Karpas-422 (cell line): ENCODE results near the gene TRIM72. TPM values are rescaled to one million over a fixed set of nuclear protein-coding genes. Genes with fewer than 3 reads are reported as not detected.
"Not testable (repeated sequence)": the region's sequence is repeated elsewhere in the genome, so short reads cannot be mapped to it uniquely, and the experiment has no call there.

Experiments
- DNase-seq: peaks from one replicate; pipeline ENCODE4 v3.0.0-alpha.2; 2015
- H2AFZ ChIP-seq: fragments of 200-600 bp; sonication (generic); 2 replicates; pipeline ENCODE4 v1.6.1; 2014; ENCODE audit warnings: antibody characterized with exemption, low read length, mixed read lengths
- H3K27ac ChIP-seq: fragments of 200-600 bp; sonication (generic); 2 replicates; pipeline ENCODE4 v1.5.1; 2014; ENCODE audit warnings: mild to moderate bottlenecking, low read length, moderate library complexity
- H3K27me3 ChIP-seq: fragments of 200-600 bp; sonication (generic); 2 replicates; pipeline ENCODE4 v1.6.1; 2014; ENCODE audit warnings: low read length, mixed read lengths
- H3K36me3 ChIP-seq: fragments of 200-600 bp; sonication (generic); 2 replicates; pipeline ENCODE4 v1.6.1; 2014; ENCODE audit warnings: low read length, mixed read lengths; ENCODE audit not compliant: insufficient read depth
- H3K4me1 ChIP-seq: fragments of 200-600 bp; sonication (generic); 2 replicates; pipeline ENCODE4 v1.6.1; 2014; ENCODE audit warnings: mild to moderate bottlenecking, low read length, mixed read lengths
- H3K4me2 ChIP-seq: fragments of 200-600 bp; sonication (generic); 2 replicates; pipeline ENCODE4 v1.6.1; 2014; ENCODE audit warnings: low read length, low read depth, mild to moderate bottlenecking; ENCODE audit not compliant: poor library complexity, severe bottlenecking
- H3K4me3 ChIP-seq: fragments of 200-600 bp; sonication (generic); 2 replicates; pipeline ENCODE4 v1.5.1; 2014; ENCODE audit warnings: mild to moderate bottlenecking, antibody characterized with exemption, low read length, mixed read lengths
- H3K79me2 ChIP-seq: fragments of 200-600 bp; sonication (generic); 2 replicates; pipeline ENCODE4 v1.6.1; 2014; ENCODE audit warnings: mild to moderate bottlenecking, low read length, mixed read lengths
- H3K9ac ChIP-seq: fragments of 200-600 bp; sonication (generic); 2 replicates; pipeline ENCODE4 v1.6.0; 2014; ENCODE audit warnings: low read length
- H3K9me2 ChIP-seq: fragments of 200-600 bp; sonication (generic), shearing (Covaris generic); replicated peaks from 2 replicates; pipeline ENCODE4 v1.6.0; 2014; ENCODE audit warnings: mild to moderate bottlenecking, low read length, moderate library complexity; ENCODE audit not compliant: insufficient read depth
- H3K9me3 ChIP-seq: fragments of 300-700, 200-600 bp; sonication (generic); 2 replicates; pipeline ENCODE4 v1.6.1; 2014; ENCODE audit warnings: low read length, mixed read lengths
- H4K20me1 ChIP-seq: fragments of 200-600 bp; sonication (generic); 2 replicates; pipeline ENCODE4 v1.6.1; 2014; ENCODE audit warnings: mild to moderate bottlenecking, antibody characterized with exemption, low read length, low read depth; ENCODE audit not compliant: insufficient read depth
- total RNA-seq: library from RNA; depleted of rRNA; stranded (reverse); fragments of >200 nt; shearing (Covaris generic); gene quantifications from 2 replicates; pipeline ENCODE4 v1.2.3, GENCODE V29; 2014; ENCODE audit warnings: low replicate concordance

The TRIM72 gene
- total RNA-seq, 1 experiment from 2014 or later: not detected

DNA sequence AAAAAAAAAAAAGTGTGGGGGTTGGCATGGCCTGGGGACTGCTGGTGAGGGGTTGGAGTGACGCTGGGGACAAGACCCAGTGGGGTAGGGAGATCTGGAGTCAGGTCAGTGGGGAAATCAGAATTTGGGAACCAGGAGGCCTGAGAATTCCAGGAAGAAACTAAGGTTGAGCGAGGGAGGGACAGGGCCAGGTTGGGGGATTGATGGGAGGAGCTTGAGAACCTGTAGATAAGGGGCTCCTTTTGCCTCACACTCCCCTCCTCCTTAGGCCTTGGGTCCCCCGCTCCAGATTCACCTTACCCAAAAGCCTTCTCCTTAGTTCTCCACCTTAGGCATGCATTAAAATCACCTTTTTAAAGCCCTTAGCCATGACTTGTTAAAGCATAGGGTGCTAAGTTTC, 11.3 kb downstream of the TRIM72 start:
- H3K9me3 ChIP-seq: no peaks in the 10 kb centered on the region
- H4K20me1 ChIP-seq: no peaks in the 10 kb centered on the region
- no peaks in the 10 kb centered on the region for H3K4me1 ChIP-seq
- no peaks in the 10 kb centered on the region for H3K79me2 ChIP-seq
- H3K9ac ChIP-seq: no peak overlapping the region
- H3K9me2 ChIP-seq: no peaks in the 10 kb centered on the region
- no peak for DNase-seq
- H3K27me3 ChIP-seq: no peaks in the 10 kb centered on the region
- no peak overlapping the region for H3K4me2 ChIP-seq
- H3K27ac ChIP-seq: no peak overlapping the region
- no peak overlapping the region for H3K4me3 ChIP-seq
- H2AFZ ChIP-seq: no peak overlapping the region
- H3K36me3 ChIP-seq: no peaks in the 10 kb centered on the region

DNA sequence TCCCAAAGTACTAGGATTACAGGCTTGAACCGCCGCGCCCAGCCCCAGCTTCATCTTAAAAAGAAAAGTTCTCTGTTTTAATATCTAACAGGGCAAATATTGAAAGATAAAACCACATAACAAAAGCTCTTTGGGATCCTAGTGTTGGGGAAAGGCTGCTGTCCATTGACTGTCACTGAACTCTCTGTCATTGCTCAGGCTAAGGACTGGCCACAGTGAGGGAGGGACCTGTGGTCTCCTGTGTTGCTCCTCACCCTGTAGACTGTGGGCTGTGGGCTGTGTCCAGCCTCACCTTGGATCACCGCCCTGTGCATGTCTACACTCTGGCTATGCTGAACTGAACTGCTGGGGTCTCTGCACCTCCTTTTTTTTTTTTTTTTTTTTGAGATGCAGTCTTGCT, 14.3 kb downstream of the TRIM72 start:
- Histone ChIP-seq H3K79me2 (no peaks in the 10 kb centered on the region), H3K4me2 (no peak overlapping the region), H3K27ac (no peak overlapping the region), H3K9ac (no peak overlapping the region), H2AFZ (no peak overlapping the region), H3K4me3 (no peak overlapping the region), H4K20me1 (no peaks in the 10 kb centered on the region), H3K36me3 (no peaks in the 10 kb centered on the region), H3K27me3 (no peaks in the 10 kb centered on the region), H3K9me3 (no peaks in the 10 kb centered on the region), H3K9me2 (no peaks in the 10 kb centered on the region), H3K4me1 (no peaks in the 10 kb centered on the region)
- DNase-seq: no peak

DNA sequence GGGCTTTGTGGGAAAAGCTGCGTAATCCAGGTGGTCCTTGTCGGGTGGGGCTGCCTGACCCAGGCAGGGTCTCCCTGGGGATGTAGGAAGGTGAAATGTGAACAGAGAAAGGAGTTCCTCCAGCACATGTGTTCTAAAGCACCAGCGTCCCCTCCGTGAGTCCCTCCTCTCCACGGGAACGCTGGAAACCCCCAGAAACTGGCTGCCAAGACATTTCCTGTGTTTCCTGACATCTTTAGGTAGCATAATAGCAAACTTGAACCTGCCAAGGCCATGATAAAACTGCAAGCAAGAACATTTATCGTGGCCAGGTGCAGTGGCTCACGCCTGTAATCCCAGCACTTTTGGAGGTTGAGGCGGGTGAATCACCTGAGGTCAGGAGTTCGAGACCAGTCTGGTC, 15.6 kb downstream of the TRIM72 start:
- no peaks in the 10 kb centered on the region for H3K36me3 ChIP-seq
- no peaks in the 10 kb centered on the region for H3K27me3 ChIP-seq
- no peaks in the 10 kb centered on the region for H3K4me1 ChIP-seq
- H3K27ac ChIP-seq: no peak overlapping the region
- no peaks in the 10 kb centered on the region for H4K20me1 ChIP-seq
- no peaks in the 10 kb centered on the region for H3K79me2 ChIP-seq
- no peak overlapping the region for H2AFZ ChIP-seq
- H3K4me3 ChIP-seq: no peak overlapping the region
- H3K9me3 ChIP-seq: no peaks in the 10 kb centered on the region
- DNase-seq: no peak
- H3K9ac ChIP-seq: no peak overlapping the region
- no peak overlapping the region for H3K4me2 ChIP-seq
- no peaks in the 10 kb centered on the region for H3K9me2 ChIP-seq

DNA sequence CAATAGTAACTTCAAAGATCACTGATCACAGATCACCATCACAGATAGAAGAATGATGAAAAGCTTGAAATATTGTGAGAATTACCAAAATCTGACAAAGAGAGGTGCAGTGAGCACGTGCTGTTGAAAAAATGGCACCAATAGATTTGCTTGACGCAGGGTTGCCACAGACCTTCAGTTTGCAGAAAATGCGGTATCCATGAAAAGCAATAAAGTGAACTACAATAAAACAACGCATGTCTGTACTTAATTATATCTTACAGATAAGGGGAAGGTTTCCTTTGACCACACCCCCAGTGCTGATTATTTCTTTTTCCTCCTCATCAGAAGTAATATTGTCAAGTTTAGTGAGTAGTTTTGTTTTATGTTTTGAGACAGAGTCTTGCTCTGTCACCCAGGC, 24.1 kb downstream of the TRIM72 start:
- Histone ChIP-seq H3K27me3 (no peaks in the 10 kb centered on the region), H3K9me3 (no peaks in the 10 kb centered on the region), H3K4me2 (no peak overlapping the region), H3K36me3 (no peaks in the 10 kb centered on the region), H3K9me2 (no peaks in the 10 kb centered on the region), H3K4me3 (no peak overlapping the region), H3K4me1 (no peaks in the 10 kb centered on the region), H2AFZ (no peak overlapping the region), H3K27ac (no peak overlapping the region), H3K79me2 (no peaks in the 10 kb centered on the region), H3K9ac (no peak overlapping the region), H4K20me1 (no peaks in the 10 kb centered on the region)
- no peak for DNase-seq

DNA sequence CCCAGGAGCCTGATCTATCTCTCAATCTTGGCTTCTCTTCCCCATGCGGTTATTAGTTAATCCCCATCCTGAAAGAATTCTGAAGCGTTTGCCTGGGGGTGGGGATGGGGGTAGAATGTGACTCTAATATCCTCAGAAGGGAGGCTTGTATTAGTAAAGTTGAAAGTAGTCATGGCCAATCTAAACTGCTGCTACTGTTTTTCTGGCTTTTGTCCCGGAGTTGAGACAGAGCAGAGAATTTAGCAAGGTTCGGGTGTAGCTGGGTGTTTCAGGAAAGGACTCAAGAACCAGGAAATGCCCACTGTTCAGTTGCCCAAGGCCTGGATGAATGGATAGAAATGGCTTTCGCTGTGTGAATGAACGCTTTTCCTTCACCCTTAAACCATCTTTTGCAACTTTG, 28.3 kb downstream of the TRIM72 start:
- H3K79me2 ChIP-seq: no peaks in the 10 kb centered on the region
- no peaks in the 10 kb centered on the region for H3K9me3 ChIP-seq
- no peak overlapping the region for H3K4me2 ChIP-seq
- H3K4me1 ChIP-seq: peaks cover 7% of the 10 kb centered on the region
- H3K9me2 ChIP-seq: no peaks in the 10 kb centered on the region
- H3K27me3 ChIP-seq: no peaks in the 10 kb centered on the region
- H4K20me1 ChIP-seq: no peaks in the 10 kb centered on the region
- no peak for DNase-seq
- no peak overlapping the region for H3K9ac ChIP-seq
- H2AFZ ChIP-seq: no peak overlapping the region
- H3K4me3 ChIP-seq: no peak overlapping the region
- no peak overlapping the region for H3K27ac ChIP-seq
- no peaks in the 10 kb centered on the region for H3K36me3 ChIP-seq

DNA sequence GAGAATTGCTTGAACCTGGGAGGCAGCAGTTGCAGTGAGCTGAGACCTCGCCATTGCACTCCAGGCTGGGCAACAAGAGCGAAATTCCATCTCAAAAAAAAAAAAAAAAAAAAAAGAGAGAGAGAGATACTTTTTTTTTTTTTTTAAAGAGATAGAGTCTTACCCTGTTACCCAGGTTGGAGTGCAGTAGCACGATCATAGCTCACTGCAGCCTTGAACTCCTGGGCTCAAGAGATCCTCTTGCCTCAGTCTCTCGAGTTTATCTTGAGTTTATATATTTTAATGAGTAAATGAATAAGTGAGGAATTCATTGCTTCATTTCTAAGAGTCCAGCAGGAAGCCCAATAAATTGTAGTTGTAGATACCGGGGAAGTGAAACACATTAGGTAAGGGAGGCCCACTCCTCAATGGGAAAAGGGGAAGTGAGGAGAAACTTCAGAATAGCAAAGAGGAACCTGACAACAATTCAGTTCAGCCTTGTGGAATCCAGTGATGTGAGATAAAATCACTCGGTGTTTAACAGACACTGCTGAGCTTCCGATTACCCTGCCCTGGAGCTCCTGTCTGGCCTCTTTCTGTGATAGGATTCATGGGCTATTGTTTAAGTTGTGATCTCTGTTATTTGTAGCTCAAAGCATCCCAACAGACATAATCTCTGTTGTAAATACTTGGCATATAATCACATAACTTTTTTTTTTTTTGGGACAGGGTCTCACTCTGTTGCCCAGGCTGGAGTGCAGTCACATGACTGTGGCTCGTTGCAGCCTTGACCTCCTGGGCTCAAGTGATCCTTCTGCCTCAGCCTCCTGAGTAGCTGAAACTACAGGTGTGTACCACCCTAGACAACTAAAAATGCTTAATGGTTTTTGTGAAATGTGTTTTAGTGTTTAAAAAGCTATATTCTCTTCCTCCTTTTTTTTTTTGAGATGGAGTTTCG, 30.1 kb downstream of the TRIM72 start:
- Histone ChIP-seq H3K79me2 (no peaks in the 10 kb centered on the region), H4K20me1 (no peaks in the 10 kb centered on the region), H3K4me2 (no peak overlapping the region), H3K27me3 (no peaks in the 10 kb centered on the region), H3K9me2 (no peaks in the 10 kb centered on the region), H3K9me3 (no peaks in the 10 kb centered on the region), H3K4me3 (no peak overlapping the region), H3K36me3 (no peaks in the 10 kb centered on the region), H3K9ac (no peak overlapping the region), H3K4me1 (peaks cover 7% of the 10 kb centered on the region), H2AFZ (no peak overlapping the region), H3K27ac (no peak overlapping the region)
- peak; percentile 72 for DNase-seq

DNA sequence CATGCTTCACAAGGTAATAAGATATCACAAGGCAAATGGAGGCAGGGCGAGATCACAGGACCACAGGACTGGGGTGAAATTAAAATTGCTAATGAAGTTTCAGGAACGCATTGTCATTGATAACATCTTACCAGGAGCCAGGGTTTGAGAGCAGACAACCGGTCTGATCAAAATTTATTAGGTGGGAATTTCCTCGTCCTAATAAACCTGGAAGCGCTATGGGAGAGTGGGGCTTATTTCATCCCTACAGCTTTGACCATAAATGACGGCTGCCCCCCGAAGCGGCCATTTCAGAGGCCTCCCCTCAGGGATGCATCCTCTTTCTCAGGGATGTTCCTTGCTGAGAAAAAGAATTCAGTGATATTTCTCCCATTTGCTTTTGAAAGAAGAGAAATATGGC, 31.7 kb downstream of the TRIM72 start:
- H3K9me3 ChIP-seq, H3K36me3 ChIP-seq, H3K27ac ChIP-seq, H4K20me1 ChIP-seq, H2AFZ ChIP-seq, H3K4me3 ChIP-seq, H3K4me2 ChIP-seq, H3K27me3 ChIP-seq, H3K9ac ChIP-seq, H3K4me1 ChIP-seq, H3K9me2 ChIP-seq, H3K79me2 ChIP-seq, DNase-seq: not testable (repeated sequence)

DNA sequence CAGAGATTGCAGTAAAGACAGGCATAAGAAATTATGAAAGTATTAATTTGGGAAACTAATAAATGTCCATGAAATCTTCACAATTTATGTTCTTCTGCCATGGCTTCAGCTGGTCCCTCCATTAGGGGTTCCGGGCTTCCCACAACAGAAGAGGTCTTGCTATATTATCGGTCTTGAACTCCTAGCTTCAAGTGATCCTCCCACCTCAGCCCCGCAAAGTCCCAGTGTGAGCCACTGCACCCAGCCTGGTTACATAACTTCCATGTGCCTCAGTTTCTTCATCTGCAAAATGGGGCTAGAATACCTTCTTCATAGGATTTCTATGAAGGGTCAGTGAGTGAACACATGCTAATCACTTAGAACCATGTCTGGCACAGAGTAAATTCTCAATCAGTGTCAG, 32.4 kb downstream of the TRIM72 start:
- Histone ChIP-seq H3K79me2 (no peaks in the 10 kb centered on the region), H3K9me3 (no peaks in the 10 kb centered on the region), H3K4me3 (no peak overlapping the region), H3K27me3 (no peaks in the 10 kb centered on the region), H3K27ac (no peak overlapping the region), H4K20me1 (no peaks in the 10 kb centered on the region), H3K9ac (no peak overlapping the region), H3K4me2 (no peak overlapping the region), H3K9me2 (no peaks in the 10 kb centered on the region), H2AFZ (no peak overlapping the region), H3K4me1 (peaks cover 7% of the 10 kb centered on the region), H3K36me3 (no peaks in the 10 kb centered on the region)
- no peak for DNase-seq
